Measurements from ENCODE around the gene PITPNM3. TPM values are rescaled to one million over a fixed set of nuclear protein-coding genes. Genes with fewer than 3 reads are reported as not detected.

Gene PITPNM3
- total and polyA plus RNA-seq, 2 of the 13 experiments (the other 11 are each of a cell fraction or from before 2014, with no cell fraction given) = 0.13 to 0.29 TPM

- TF ChIP-seq AHDC1 (CRISPR knock-in tag; IDR thresholded peaks at IDR 0.05; ENCODE audit: borderline replicate concordance) (no peak), AKAP8 (CRISPR knock-in tag; IDR thresholded peaks at IDR 0.05) (no peak), ZNF704 (CRISPR knock-in tag; IDR thresholded peaks at IDR 0.05; ENCODE audit: borderline replicate concordance) (no peak), CHD2 (IDR thresholded peaks at IDR 0.05; ENCODE audit: low read depth, low read length) (peak; percentile 34; the same call in 1 of the 2 replicates), PHF8 (CRISPR knock-in tag; IDR thresholded peaks at IDR 0.05) (peak; percentile 75), PRDM15 (CRISPR knock-in tag; IDR thresholded peaks at IDR 0.05) (peak; percentile 73; the same call in 1 of the 2 replicates), ZNF781 (CRISPR knock-in tag; IDR thresholded peaks at IDR 0.05; ENCODE audit: borderline replicate concordance, not compliant biosample characterization) (peak; percentile 48), FIP1L1 (IDR thresholded peaks at IDR 0.05; ENCODE audit: borderline replicate concordance, insufficient read depth, low read depth, low read length) (no peak), RBFOX2 (IDR thresholded peaks at IDR 0.05; ENCODE audit: low read depth, low read length) (peak; percentile 82), TCF7L2 (IDR thresholded peaks at IDR 0.05; ENCODE audit: low read depth, low read length) (no peak), ZSCAN9 (CRISPR knock-in tag; IDR thresholded peaks at IDR 0.05; ENCODE audit: borderline replicate concordance) (peak; percentile 68; the same call in 1 of the 2 replicates), DNMT3B (CRISPR knock-in tag; conservative IDR thresholded peaks at IDR 0.05) (no peak)
- TF ChIP-seq, protein P1, sequence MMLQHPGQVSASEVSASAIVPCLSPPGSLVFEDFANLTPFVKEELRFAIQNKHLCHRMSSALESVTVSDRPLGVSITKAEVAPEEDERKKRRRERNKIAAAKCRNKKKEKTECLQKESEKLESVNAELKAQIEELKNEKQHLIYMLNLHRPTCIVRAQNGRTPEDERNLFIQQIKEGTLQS (CRISPR knock-in tag; IDR thresholded peaks at IDR 0.05) = no peak; the same call in 1 of the 2 replicates
Observed at GRCh38 chr17:6443692-6444570, 112.4 kb downstream of the PITPNM3 start, which contains the start of gene PIMREG (continued).

Data from HepG2 (cell line).